SK-N-SH (cell line): ENCODE results near the gene FGF18. TPM values are rescaled to one million over a fixed set of nuclear protein-coding genes. Genes with fewer than 3 reads are reported as not detected.

Experiments used
- CTCF ChIA-PET: fragments of 300-600, 350-600 bp; formaldehyde crosslinking; extraction: SDS; loops from one replicate; lab custom pipeline; 2021; lab: Yijun Ruan, JAX
- POLR2A ChIA-PET: fragments of 350-600 bp; sonication (Branson Sonifier 250); formaldehyde crosslinking; extraction: SDS; loops from one replicate; lab custom pipeline; 2020; ENCODE audit warnings: antibody characterized with exemption, inconsistent platforms; lab: Yijun Ruan, JAX
- DNase-seq: peaks from one replicate; pipeline ENCODE4 v3.0.0; 2012
- H2AFZ ChIP-seq: fragments of 200-600 bp; sonication (generic); 2 replicates; pipeline ENCODE4 v1.8.1; 2016; ENCODE audit warnings: antibody characterized with exemption, mild to moderate bottlenecking, low read depth
- H3F3A ChIP-seq: fragments of 200-600 bp; sonication (generic); replicated peaks from 2 replicates; pipeline ENCODE3; 2016; ENCODE audit warnings: antibody characterized with exemption, mild to moderate bottlenecking; ENCODE audit not compliant: insufficient read depth
- H3K27ac ChIP-seq, 2 experiments: fragments of 200-500 bp in 1 of 2; fragments of 200-600 bp in 1 of 2; sonication (Bioruptor generic) in 1 of 2; sonication (generic), shearing (Covaris generic) in 1 of 2; 2 replicates each; pipeline versions ENCODE4 v1.5.1 to v1.6.1; 2014 to 2016; ENCODE audit warnings: low read depth in 2 of 2, inconsistent platforms in 1 of 2, low read length in 1 of 2, mild to moderate bottlenecking in 1 of 2, mixed read lengths in 1 of 2
- H3K27me3 ChIP-seq: fragments of 200-600 bp; sonication (generic), shearing (Covaris generic); 2 replicates; pipeline ENCODE4 v1.6.1; 2016; ENCODE audit warnings: mixed run types; ENCODE audit not compliant: insufficient read depth
- H3K36me3 ChIP-seq, 2 experiments: fragments of 200-500 bp in 1 of 2; fragments of 200-600 bp in 1 of 2; sonication (Bioruptor generic) in 1 of 2; sonication (generic) in 1 of 2; replicated peaks in 1 of 2; 2 replicates each; pipeline versions ENCODE3 to v1.5.1; 2014 to 2016; ENCODE audit warnings: low read length in 1 of 2, mild to moderate bottlenecking in 1 of 2; ENCODE audit not compliant: insufficient read depth in 2 of 2, control insufficient read depth in 1 of 2
- H3K4me1 ChIP-seq, 2 experiments: fragments of 200-500 bp in 1 of 2; fragments of 200-600 bp in 1 of 2; sonication (Bioruptor generic) in 1 of 2; sonication (generic), shearing (Covaris generic) in 1 of 2; 2 replicates each; pipeline versions ENCODE4 v1.5.1 to v1.6.1; 2014 to 2016; ENCODE audit warnings: low read depth in 1 of 2, low read length in 1 of 2, mixed run types in 1 of 2; ENCODE audit not compliant: insufficient read depth in 2 of 2, control insufficient read depth in 1 of 2
- H3K4me2 ChIP-seq: fragments of 200-600 bp; sonication (generic), shearing (Covaris generic); 2 replicates; pipeline ENCODE4 v1.6.1; 2017; ENCODE audit warnings: mixed run types
- H3K4me3 ChIP-seq, 2 experiments: fragments of 200-500 bp in 1 of 2; fragments of 200-600 bp in 1 of 2; sonication (Bioruptor generic) in 1 of 2; sonication (generic), shearing (Covaris generic) in 1 of 2; 2 replicates each; pipeline versions ENCODE4 v1.5.1 to v1.8.1; 2014 to 2016; ENCODE audit warnings: low read depth in 2 of 2, inconsistent platforms in 1 of 2, low read length in 1 of 2, mild to moderate bottlenecking in 1 of 2, mixed read lengths in 1 of 2, moderate library complexity in 1 of 2
- H3K79me2 ChIP-seq: fragments of 200-600 bp; sonication (generic); 2 replicates; pipeline ENCODE4 v1.8.1; 2017; ENCODE audit warnings: mild to moderate bottlenecking; ENCODE audit not compliant: insufficient read depth
- H3K9ac ChIP-seq: fragments of 200-600 bp; sonication (generic); 2 replicates; pipeline ENCODE4 v1.6.1; 2017; ENCODE audit warnings: mixed run types
- H3K9me2 ChIP-seq: fragments of 200-600 bp; sonication (generic); 2 replicates; pipeline ENCODE4 v1.6.1; 2017; ENCODE audit warnings: mixed run types
- H3K9me3 ChIP-seq: fragments of 200-600 bp; sonication (generic); 2 replicates; pipeline ENCODE4 v1.6.1; 2017; ENCODE audit warnings: mixed run types, mild to moderate bottlenecking, moderate library complexity
- H4K20me1 ChIP-seq: fragments of 200-600 bp; sonication (generic); 2 replicates; pipeline ENCODE4 v1.6.1; 2017; ENCODE audit warnings: mild to moderate bottlenecking, mixed run types; ENCODE audit not compliant: insufficient read depth
- CHD2 ChIP-seq: fragments of 150-350 bp; IDR thresholded peaks from 2 replicates; pipeline ENCODE4 v1.6.1; 2018; ENCODE audit warnings: low read length; ENCODE audit not compliant: partially characterized antibody
- ELF1 ChIP-seq: IDR thresholded peaks from 2 replicates; pipeline ENCODE4 v1.4.0; 2012
- EP300 ChIP-seq, 2 experiments: IDR thresholded peaks; 2 replicates each; pipeline versions ENCODE4 v1.4.0 to v1.6.1; 2012; ENCODE audit warnings: borderline replicate concordance in 1 of 2, low read depth in 1 of 2, low read length in 1 of 2
- JUND ChIP-seq: IDR thresholded peaks from 2 replicates; pipeline ENCODE4 v1.4.0; 2012
- NFIC ChIP-seq: IDR thresholded peaks from 2 replicates; pipeline ENCODE4 v1.4.0; 2012; ENCODE audit warnings: borderline replicate concordance
- POLR2AphosphoS5 ChIP-seq: IDR thresholded peaks from 2 replicates; pipeline ENCODE4 v1.6.1; 2012; ENCODE audit warnings: low read depth, low read length
- RAD21 ChIP-seq: IDR thresholded peaks from 2 replicates; pipeline ENCODE4 v1.6.1; 2012; ENCODE audit warnings: mild to moderate bottlenecking, low read length
- RCOR1 ChIP-seq: fragments of 150-350 bp; IDR thresholded peaks from 2 replicates; pipeline ENCODE4 v1.6.1; 2017; ENCODE audit warnings: antibody characterized with exemption, low read length
- RXRA ChIP-seq: IDR thresholded peaks from 2 replicates; pipeline ENCODE4 v1.4.0; 2012; ENCODE audit warnings: low read depth, mild to moderate bottlenecking, borderline replicate concordance
- SIN3A ChIP-seq: IDR thresholded peaks from 2 replicates; pipeline ENCODE4 v1.6.1; 2012; ENCODE audit warnings: low read depth, mild to moderate bottlenecking, low read length, moderate library complexity, borderline replicate concordance
- WGBS: methylation state at CpG from one replicate; pipeline ENCODE4 v1.1.6; 2017; ENCODE audit warnings: low lambda C conversion rate; 5-methylcytosine and 5-hydroxymethylcytosine counted together
- polyA plus RNA-seq, 3 experiments: library from polyadenylated mRNA; depleted of rRNA; stranded (reverse); fragments of >200 nt; gene quantifications; 2 replicates each; pipeline ENCODE4 v1.2.3, GENCODE V29; 2012
- TF ChIP-seq, protein P1 (sequence below): fragments of 150-350 bp; IDR thresholded peaks from 2 replicates; pipeline ENCODE4 v1.6.1; 2017; ENCODE audit warnings: antibody characterized with exemption, low read length, low read depth, borderline replicate concordance

FGF18 gene
- polyA plus RNA-seq, 1 of the 3 experiments (the other 2 are of a cell fraction): 0.89 TPM

GRCh38 chr5:171447226-171447625 lies 27.8 kb downstream of the FGF18 start:
- Histone ChIP-seq H4K20me1 (no peaks in the 10 kb centered on the region), H3K9ac (no peak overlapping the region), H3K27me3 (no peaks in the 10 kb centered on the region), H3K36me3 (no peaks in the 10 kb centered on the region)
- CTCF ChIA-PET: interaction anchor here (0.9 kb wide), 1 partner anchor 460 kb away, joined by 3 read pairs; no protein-coding TSS in a partner anchor
- TF ChIP-seq CHD2 (no peak), NFIC (no peak), JUND (no peak), SIN3A (no peak), POLR2AphosphoS5 (no peak), RCOR1 (no peak), EP300 (IDR thresholded peaks at IDR 0.05; ENCODE audit: borderline replicate concordance in 1 of 2, low read depth in 1 of 2, low read length in 1 of 2) (no peak)
- TF ChIP-seq, all 33 proteins: peak for 0
- Histone ChIP-seq H3K4me3 (no peak overlapping the region), H3F3A (no peaks in the 10 kb centered on the region), H3K4me2 (no peak overlapping the region), H2AFZ (no peak overlapping the region), H3K4me1 (no peaks in the 10 kb centered on the region; a peak in 1 of 4 replicates), H3K9me3 (no peaks in the 10 kb centered on the region), H3K79me2 (no peaks in the 10 kb centered on the region), H3K27ac (no peak overlapping the region), H3K9me2 (no peaks in the 10 kb centered on the region)
- POLR2A ChIA-PET: no interaction called here
- WGBS: 86% methylated on average over 5 of the region's 5 CpGs
- no peak for DNase-seq

- Histone ChIP-seq H3K9me3 (no peaks in the 10 kb centered on the region), H3K36me3 (no peaks in the 10 kb centered on the region), H3K79me2 (no peaks in the 10 kb centered on the region), H3K9me2 (no peaks in the 10 kb centered on the region), H3F3A (no peaks in the 10 kb centered on the region), H3K4me3 (no peak overlapping the region), H3K27me3 (no peaks in the 10 kb centered on the region), H3K4me2 (no peak overlapping the region), H4K20me1 (no peaks in the 10 kb centered on the region), H3K9ac (no peak overlapping the region), H3K4me1 (no peaks in the 10 kb centered on the region; a peak in 1 of 4 replicates), H2AFZ (no peak overlapping the region), H3K27ac (no peak overlapping the region)
- ChIA-PET POLR2A (no interaction called here), CTCF (no interaction called here)
- 92% methylated on average over 9 of the region's 10 CpGs for WGBS
- TF ChIP-seq, protein P1, sequence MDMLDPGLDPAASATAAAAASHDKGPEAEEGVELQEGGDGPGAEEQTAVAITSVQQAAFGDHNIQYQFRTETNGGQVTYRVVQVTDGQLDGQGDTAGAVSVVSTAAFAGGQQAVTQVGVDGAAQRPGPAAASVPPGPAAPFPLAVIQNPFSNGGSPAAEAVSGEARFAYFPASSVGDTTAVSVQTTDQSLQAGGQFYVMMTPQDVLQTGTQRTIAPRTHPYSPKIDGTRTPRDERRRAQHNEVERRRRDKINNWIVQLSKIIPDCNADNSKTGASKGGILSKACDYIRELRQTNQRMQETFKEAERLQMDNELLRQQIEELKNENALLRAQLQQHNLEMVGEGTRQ: no peak
- TF ChIP-seq EP300 (IDR thresholded peaks at IDR 0.05; ENCODE audit: borderline replicate concordance in 1 of 2, low read depth in 1 of 2, low read length in 1 of 2) (no peak), ELF1 (no peak), RAD21 (no peak), RXRA (no peak)
- no peak for DNase-seq
Observed at GRCh38 chr5:171449426-171449825, 30.0 kb downstream of the FGF18 start.
